Stimulated activated naive CD8-positive, alpha-beta T cell treated with anti-CD3 and anti-CD28 coated beads, Interleukin-15, amount 100 ng/mL, for 72 hours (primary cell): Measurements from ENCODE around the gene PFKP.

Experiments
- ATAC-seq: fragments of 150-1000 bp; cut with Tn5 transposase; 2 replicates; pipeline ENCODE4 v1.10.0; 2021; ENCODE audit warnings: mild to moderate bottlenecking, moderate library complexity
- DNase-seq, 2 donors: peaks; one replicate each; pipeline ENCODE4 v3.0.0; 2021 to 2022
- H3K27ac Mint-ChIP-seq, 2 donors: one replicate each; pipeline ENCODE4 v1.8.0; 2022; ENCODE audit warnings: mild to moderate bottlenecking in 2 of 2, mixed read lengths in 2 of 2, moderate library complexity in 2 of 2
- H3K27me3 Mint-ChIP-seq: one replicate; pipeline ENCODE4 v1.8.0; 2022; ENCODE audit warnings: mixed read lengths
- H3K4me1 Mint-ChIP-seq: one replicate; pipeline ENCODE4 v1.8.0; 2022; ENCODE audit warnings: mild to moderate bottlenecking, mixed read lengths
- H3K4me3 Mint-ChIP-seq, 2 donors: one replicate each; pipeline ENCODE4 v1.8.0; 2022; ENCODE audit warnings: mild to moderate bottlenecking in 2 of 2, mixed read lengths in 2 of 2, moderate library complexity in 1 of 2
- H3K9me3 Mint-ChIP-seq, 2 donors: one replicate each; pipeline ENCODE4 v1.8.0; 2022; ENCODE audit warnings: mixed read lengths in 2 of 2

PFKP gene

GRCh38 chr10:3040069-3040468 is 27.3 kb upstream of the PFKP start:
- DNase-seq (no peak), ATAC-seq (no peak)
- Mint-ChIP-seq H3K9me3 (peaks cover 0 to 18% of the 10 kb centered on the region in 2 donors), H3K27me3 (peaks cover 27% of the 10 kb centered on the region), H3K4me1 (peaks cover 5% of the 10 kb centered on the region), H3K4me3 (no peak overlapping the region), H3K27ac (no peak overlapping the region)

- Mint-ChIP-seq H3K4me3 (no peak overlapping the region), H3K27me3 (peaks cover 23% of the 10 kb centered on the region), H3K9me3 (peaks cover 0 to 11% of the 10 kb centered on the region in 2 donors), H3K4me1 (peaks cover 5% of the 10 kb centered on the region), H3K27ac (no peak overlapping the region)
- DNase-seq (no peak), ATAC-seq (no peak)
Measured at GRCh38 chr10:3042589-3042988, 24.8 kb upstream of the PFKP start.

GRCh38 chr10:3043512-3044368 is 23.6 kb upstream of the PFKP start:
- H3K9me3 Mint-ChIP-seq: peaks cover 0 to 6% of the 10 kb centered on the region in 2 donors
- ATAC-seq (peak; percentile 78), DNase-seq (peak; percentile 36 to 53)
- H3K27ac Mint-ChIP-seq: no peak overlapping the region
- H3K4me3 Mint-ChIP-seq: no peak overlapping the region
- H3K4me1 Mint-ChIP-seq: peaks cover 5% of the 10 kb centered on the region
- peaks cover 33% of the 10 kb centered on the region for H3K27me3 Mint-ChIP-seq

- Mint-ChIP-seq H3K9me3 (no peaks in the 10 kb centered on the region), H3K4me3 (no peak overlapping the region), H3K27me3 (peaks cover 45% of the 10 kb centered on the region), H3K27ac (no peak overlapping the region), H3K4me1 (peaks cover 5% of the 10 kb centered on the region)
- DNase-seq (no peak), ATAC-seq (peak; percentile 37)
Measured at GRCh38 chr10:3045471-3046209, 21.7 kb upstream of the PFKP start.

GRCh38 chr10:3046210-3046779 is 21.1 kb upstream of the PFKP start:
- ATAC-seq (peak; percentile 23), DNase-seq (no peak)
- Mint-ChIP-seq H3K27me3 (peaks cover 45% of the 10 kb centered on the region), H3K4me3 (no peak overlapping the region), H3K4me1 (peaks cover 5% of the 10 kb centered on the region), H3K9me3 (no peaks in the 10 kb centered on the region), H3K27ac (peak overlapping the region in 1 of 2 donors; percentile 27)

- Mint-ChIP-seq H3K27ac (peak overlapping the region in 1 of 2 donors; percentile 82), H3K27me3 (peaks cover 40% of the 10 kb centered on the region), H3K4me3 (no peak overlapping the region), H3K9me3 (no peaks in the 10 kb centered on the region), H3K4me1 (peaks cover 5% of the 10 kb centered on the region)
- ATAC-seq (no peak), DNase-seq (no peak)
Measured at GRCh38 chr10:3046981-3047547, 20.3 kb upstream of the PFKP start.

GRCh38 chr10:3047596-3047995 is 19.8 kb upstream of the PFKP start:
- Mint-ChIP-seq H3K27me3 (peaks cover 40% of the 10 kb centered on the region), H3K4me1 (peaks cover 5% of the 10 kb centered on the region), H3K4me3 (no peak overlapping the region), H3K27ac (no peak overlapping the region), H3K9me3 (no peaks in the 10 kb centered on the region)
- no peak for ATAC-seq
- DNase-seq: no peak

GRCh38 chr10:3048119-3049019 is 19.0 kb upstream of the PFKP start:
- H3K27ac Mint-ChIP-seq: no peak overlapping the region
- no peaks in the 10 kb centered on the region for H3K9me3 Mint-ChIP-seq
- H3K4me3 Mint-ChIP-seq: no peak overlapping the region
- ATAC-seq: no peak
- DNase-seq: no peak
- peaks cover 3% of the 10 kb centered on the region for H3K4me1 Mint-ChIP-seq
- peaks cover 40% of the 10 kb centered on the region for H3K27me3 Mint-ChIP-seq

- Mint-ChIP-seq H3K27me3 (peaks cover 51% of the 10 kb centered on the region), H3K9me3 (no peaks in the 10 kb centered on the region), H3K4me3 (no peak overlapping the region), H3K4me1 (peaks cover 6% of the 10 kb centered on the region), H3K27ac (no peak overlapping the region)
- ATAC-seq (no peak), DNase-seq (no peak)
Measured at GRCh38 chr10:3051692-3052091, 15.7 kb upstream of the PFKP start.

GRCh38 chr10:3053155-3053554 is 14.2 kb upstream of the PFKP start:
- Mint-ChIP-seq H3K4me1 (peaks cover 8% of the 10 kb centered on the region), H3K27ac (no peak overlapping the region), H3K27me3 (peaks cover 38% of the 10 kb centered on the region), H3K9me3 (no peaks in the 10 kb centered on the region), H3K4me3 (no peak overlapping the region)
- no peak for DNase-seq
- no peak for ATAC-seq

GRCh38 chr10:3054183-3054850 is 13.0 kb upstream of the PFKP start:
- DNase-seq (no peak), ATAC-seq (no peak)
- H3K9me3 Mint-ChIP-seq: no peaks in the 10 kb centered on the region
- H3K4me1 Mint-ChIP-seq: peaks cover 8% of the 10 kb centered on the region
- peaks cover 33% of the 10 kb centered on the region for H3K27me3 Mint-ChIP-seq
- no peak overlapping the region for H3K27ac Mint-ChIP-seq
- no peak overlapping the region for H3K4me3 Mint-ChIP-seq

- no peak for DNase-seq
- Mint-ChIP-seq H3K27ac (no peak overlapping the region), H3K4me1 (peaks cover 8% of the 10 kb centered on the region), H3K4me3 (no peak overlapping the region), H3K27me3 (peaks cover 29% of the 10 kb centered on the region), H3K9me3 (no peaks in the 10 kb centered on the region)
- ATAC-seq: no peak
Measured at GRCh38 chr10:3054851-3055199, 12.5 kb upstream of the PFKP start.

GRCh38 chr10:3056280-3057037 is 10.9 kb upstream of the PFKP start:
- H3K27ac Mint-ChIP-seq: no peak overlapping the region
- H3K4me1 Mint-ChIP-seq: peaks cover 8% of the 10 kb centered on the region
- H3K4me3 Mint-ChIP-seq: no peak overlapping the region
- ATAC-seq: no peak
- no peak for DNase-seq
- H3K9me3 Mint-ChIP-seq: no peaks in the 10 kb centered on the region
- H3K27me3 Mint-ChIP-seq: peaks cover 21% of the 10 kb centered on the region

- DNase-seq (no peak), ATAC-seq (no peak)
- Mint-ChIP-seq H3K4me3 (no peak overlapping the region), H3K27ac (no peak overlapping the region), H3K4me1 (peaks cover 8% of the 10 kb centered on the region), H3K9me3 (no peaks in the 10 kb centered on the region), H3K27me3 (peaks cover 21% of the 10 kb centered on the region)
Measured at GRCh38 chr10:3057946-3058345, 9.4 kb upstream of the PFKP start.
